ENCODE measurements around the gene LMX1A. TPM values are rescaled to one million over a fixed set of nuclear protein-coding genes. Genes with fewer than 3 reads are reported as not detected.

Gene LMX1A
- total and polyA plus RNA-seq, 2 of the 13 experiments (the other 11 are each of a cell fraction or from before 2014, with no cell fraction given), result 0.07 TPM; not detected in 1

- TF ChIP-seq, protein P1, sequence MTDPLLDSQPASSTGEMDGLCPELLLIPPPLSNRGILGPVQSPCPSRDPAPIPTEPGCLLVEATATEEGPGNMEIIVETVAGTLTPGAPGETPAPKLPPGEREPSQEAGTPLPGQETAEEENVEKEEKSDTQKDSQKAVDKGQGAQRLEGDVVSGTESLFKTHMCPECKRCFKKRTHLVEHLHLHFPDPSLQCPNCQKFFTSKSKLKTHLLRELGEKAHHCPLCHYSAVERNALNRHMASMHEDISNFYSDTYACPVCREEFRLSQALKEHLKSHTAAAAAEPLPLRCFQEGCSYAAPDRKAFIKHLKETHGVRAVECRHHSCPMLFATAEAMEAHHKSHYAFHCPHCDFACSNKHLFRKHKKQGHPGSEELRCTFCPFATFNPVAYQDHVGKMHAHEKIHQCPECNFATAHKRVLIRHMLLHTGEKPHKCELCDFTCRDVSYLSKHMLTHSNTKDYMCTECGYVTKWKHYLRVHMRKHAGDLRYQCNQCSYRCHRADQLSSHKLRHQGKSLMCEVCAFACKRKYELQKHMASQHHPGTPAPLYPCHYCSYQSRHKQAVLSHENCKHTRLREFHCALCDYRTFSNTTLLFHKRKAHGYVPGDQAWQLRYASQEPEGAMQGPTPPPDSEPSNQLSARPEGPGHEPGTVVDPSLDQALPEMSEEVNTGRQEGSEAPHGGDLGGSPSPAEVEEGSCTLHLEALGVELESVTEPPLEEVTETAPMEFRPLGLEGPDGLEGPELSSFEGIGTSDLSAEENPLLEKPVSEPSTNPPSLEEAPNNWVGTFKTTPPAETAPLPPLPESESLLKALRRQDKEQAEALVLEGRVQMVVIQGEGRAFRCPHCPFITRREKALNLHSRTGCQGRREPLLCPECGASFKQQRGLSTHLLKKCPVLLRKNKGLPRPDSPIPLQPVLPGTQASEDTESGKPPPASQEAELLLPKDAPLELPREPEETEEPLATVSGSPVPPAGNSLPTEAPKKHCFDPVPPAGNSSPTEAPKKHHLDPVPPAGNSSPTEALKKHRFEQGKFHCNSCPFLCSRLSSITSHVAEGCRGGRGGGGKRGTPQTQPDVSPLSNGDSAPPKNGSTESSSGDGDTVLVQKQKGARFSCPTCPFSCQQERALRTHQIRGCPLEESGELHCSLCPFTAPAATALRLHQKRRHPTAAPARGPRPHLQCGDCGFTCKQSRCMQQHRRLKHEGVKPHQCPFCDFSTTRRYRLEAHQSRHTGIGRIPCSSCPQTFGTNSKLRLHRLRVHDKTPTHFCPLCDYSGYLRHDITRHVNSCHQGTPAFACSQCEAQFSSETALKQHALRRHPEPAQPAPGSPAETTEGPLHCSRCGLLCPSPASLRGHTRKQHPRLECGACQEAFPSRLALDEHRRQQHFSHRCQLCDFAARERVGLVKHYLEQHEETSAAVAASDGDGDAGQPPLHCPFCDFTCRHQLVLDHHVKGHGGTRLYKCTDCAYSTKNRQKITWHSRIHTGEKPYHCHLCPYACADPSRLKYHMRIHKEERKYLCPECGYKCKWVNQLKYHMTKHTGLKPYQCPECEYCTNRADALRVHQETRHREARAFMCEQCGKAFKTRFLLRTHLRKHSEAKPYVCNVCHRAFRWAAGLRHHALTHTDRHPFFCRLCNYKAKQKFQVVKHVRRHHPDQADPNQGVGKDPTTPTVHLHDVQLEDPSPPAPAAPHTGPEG (CRISPR knock-in tag; IDR thresholded peaks at IDR 0.05), result 0 out of 2 replicates have a peak, but pooled peaks have one; percentile 46
- TF ChIP-seq ZNF20 (CRISPR knock-in tag; IDR thresholded peaks at IDR 0.05) (no peak), ZNF557 (CRISPR knock-in tag; IDR thresholded peaks at IDR 0.05) (no peak), SOX6 (IDR thresholded peaks at IDR 0.05) (no peak), SOX6 (CRISPR knock-in tag; IDR thresholded peaks at IDR 0.05) (peak; percentile 91), ZMAT5 (CRISPR knock-in tag; IDR thresholded peaks at IDR 0.05; ENCODE audit: borderline replicate concordance, low read depth) (no peak), ZNF589 (CRISPR knock-in tag; conservative IDR thresholded peaks at IDR 0.05) (no peak), ZKSCAN1 (IDR thresholded peaks at IDR 0.05; ENCODE audit: low read length) (no peak), ZNF431 (CRISPR knock-in tag; IDR thresholded peaks at IDR 0.05; ENCODE audit: borderline replicate concordance, low read depth) (no peak), HDAC6 (IDR thresholded peaks at IDR 0.05; ENCODE audit: low read depth, low read length) (no peak), SCMH1 (CRISPR knock-in tag; IDR thresholded peaks at IDR 0.05; ENCODE audit: borderline replicate concordance) (no peak), FLYWCH1 (CRISPR knock-in tag; IDR thresholded peaks at IDR 0.05) (no peak), EEA1 (CRISPR knock-in tag; IDR thresholded peaks at IDR 0.05; ENCODE audit: borderline replicate concordance) (no peak), HOXA3 (CRISPR knock-in tag; IDR thresholded peaks at IDR 0.05) (peak; percentile 65; the same call in 1 of the 2 replicates), AHR (CRISPR knock-in tag; IDR thresholded peaks at IDR 0.05) (no peak), TCF7 (IDR thresholded peaks at IDR 0.05; ENCODE audit: low read depth) (no peak), GATAD2A (CRISPR knock-in tag; IDR thresholded peaks at IDR 0.05) (peak; percentile 89), SNAPC5 (CRISPR knock-in tag; IDR thresholded peaks at IDR 0.05; ENCODE audit: borderline replicate concordance) (no peak), NR2C2 (CRISPR knock-in tag; IDR thresholded peaks at IDR 0.05; ENCODE audit: borderline replicate concordance) (no peak), MXD4 (CRISPR knock-in tag; IDR thresholded peaks at IDR 0.05) (no peak), ZNF841 (CRISPR knock-in tag; IDR thresholded peaks at IDR 0.05; ENCODE audit: borderline replicate concordance) (no peak), ZNF232 (CRISPR knock-in tag; IDR thresholded peaks at IDR 0.05; ENCODE audit: borderline replicate concordance) (no peak), ZNF614 (CRISPR knock-in tag; IDR thresholded peaks at IDR 0.05; ENCODE audit: borderline replicate concordance) (no peak), PRMT3 (CRISPR knock-in tag; IDR thresholded peaks at IDR 0.05; ENCODE audit: borderline replicate concordance, low read depth) (no peak), DNMT1 (CRISPR knock-in tag; IDR thresholded peaks at IDR 0.05) (no peak)
- TF ChIP-seq, protein P2, sequence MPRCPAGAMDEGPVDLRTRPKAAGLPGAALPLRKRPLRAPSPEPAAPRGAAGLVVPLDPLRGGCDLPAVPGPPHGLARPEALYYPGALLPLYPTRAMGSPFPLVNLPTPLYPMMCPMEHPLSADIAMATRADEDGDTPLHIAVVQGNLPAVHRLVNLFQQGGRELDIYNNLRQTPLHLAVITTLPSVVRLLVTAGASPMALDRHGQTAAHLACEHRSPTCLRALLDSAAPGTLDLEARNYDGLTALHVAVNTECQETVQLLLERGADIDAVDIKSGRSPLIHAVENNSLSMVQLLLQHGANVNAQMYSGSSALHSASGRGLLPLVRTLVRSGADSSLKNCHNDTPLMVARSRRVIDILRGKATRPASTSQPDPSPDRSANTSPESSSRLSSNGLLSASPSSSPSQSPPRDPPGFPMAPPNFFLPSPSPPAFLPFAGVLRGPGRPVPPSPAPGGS (CRISPR knock-in tag; IDR thresholded peaks at IDR 0.05), result no peak
Observed at GRCh38 chr1:165253818-165254254, 102.7 kb downstream of the LMX1A start (continued).
